ENCODE data around the gene GOLT1B. TPM values are rescaled to one million over a fixed set of nuclear protein-coding genes. Genes with fewer than 3 reads are reported as not detected.

Gene GOLT1B
- total and polyA plus RNA-seq, 9 donors: 13.6 to 29.6 (median 18.4) TPM

DNA sequence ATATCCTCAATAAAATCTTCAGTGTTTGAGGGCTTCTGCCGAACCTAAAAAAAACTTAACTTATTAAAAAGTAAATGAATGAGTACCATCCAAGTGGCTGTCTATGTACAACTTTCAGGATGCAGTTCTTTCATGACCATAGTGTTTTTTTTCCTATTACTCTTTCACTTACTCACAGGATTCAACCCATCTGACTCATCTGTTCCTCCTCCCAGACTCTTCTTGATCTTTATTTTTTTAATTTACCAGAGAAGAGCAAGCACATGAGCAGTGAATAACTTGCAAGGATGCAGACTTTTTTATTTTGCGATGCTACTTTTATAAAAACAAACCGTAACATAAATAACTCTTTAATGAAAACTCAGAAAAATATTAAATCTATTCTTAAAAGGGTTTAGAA lies 24.6 kb upstream of the GOLT1B start:
- Histone ChIP-seq H3K27ac (no peak overlapping the region), H3K36me3 (no peaks in the 10 kb centered on the region), H3K4me1 (ENCODE audit: insufficient read depth) (no peaks in the 10 kb centered on the region), H3K9me3 (no peaks in the 10 kb centered on the region), H3K4me3 (no peak overlapping the region), H3K27me3 (no peaks in the 10 kb centered on the region)
- WGBS, 3 donors: 92 to 95% (median 92%) methylated on average over 3 of the region's 3 CpGs
- TF ChIP-seq POLR2A (IDR thresholded peaks at IDR 0.05): no peak
- no peak for TF ChIP-seq EP300 (IDR thresholded peaks at IDR 0.05)
- TF ChIP-seq, protein P1, sequence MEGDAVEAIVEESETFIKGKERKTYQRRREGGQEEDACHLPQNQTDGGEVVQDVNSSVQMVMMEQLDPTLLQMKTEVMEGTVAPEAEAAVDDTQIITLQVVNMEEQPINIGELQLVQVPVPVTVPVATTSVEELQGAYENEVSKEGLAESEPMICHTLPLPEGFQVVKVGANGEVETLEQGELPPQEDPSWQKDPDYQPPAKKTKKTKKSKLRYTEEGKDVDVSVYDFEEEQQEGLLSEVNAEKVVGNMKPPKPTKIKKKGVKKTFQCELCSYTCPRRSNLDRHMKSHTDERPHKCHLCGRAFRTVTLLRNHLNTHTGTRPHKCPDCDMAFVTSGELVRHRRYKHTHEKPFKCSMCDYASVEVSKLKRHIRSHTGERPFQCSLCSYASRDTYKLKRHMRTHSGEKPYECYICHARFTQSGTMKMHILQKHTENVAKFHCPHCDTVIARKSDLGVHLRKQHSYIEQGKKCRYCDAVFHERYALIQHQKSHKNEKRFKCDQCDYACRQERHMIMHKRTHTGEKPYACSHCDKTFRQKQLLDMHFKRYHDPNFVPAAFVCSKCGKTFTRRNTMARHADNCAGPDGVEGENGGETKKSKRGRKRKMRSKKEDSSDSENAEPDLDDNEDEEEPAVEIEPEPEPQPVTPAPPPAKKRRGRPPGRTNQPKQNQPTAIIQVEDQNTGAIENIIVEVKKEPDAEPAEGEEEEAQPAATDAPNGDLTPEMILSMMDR (IDR thresholded peaks at IDR 0.05): no peak
- DNase-seq: no peak
- intact Hi-C loops (cut with DNase I): no loop called here

DNA sequence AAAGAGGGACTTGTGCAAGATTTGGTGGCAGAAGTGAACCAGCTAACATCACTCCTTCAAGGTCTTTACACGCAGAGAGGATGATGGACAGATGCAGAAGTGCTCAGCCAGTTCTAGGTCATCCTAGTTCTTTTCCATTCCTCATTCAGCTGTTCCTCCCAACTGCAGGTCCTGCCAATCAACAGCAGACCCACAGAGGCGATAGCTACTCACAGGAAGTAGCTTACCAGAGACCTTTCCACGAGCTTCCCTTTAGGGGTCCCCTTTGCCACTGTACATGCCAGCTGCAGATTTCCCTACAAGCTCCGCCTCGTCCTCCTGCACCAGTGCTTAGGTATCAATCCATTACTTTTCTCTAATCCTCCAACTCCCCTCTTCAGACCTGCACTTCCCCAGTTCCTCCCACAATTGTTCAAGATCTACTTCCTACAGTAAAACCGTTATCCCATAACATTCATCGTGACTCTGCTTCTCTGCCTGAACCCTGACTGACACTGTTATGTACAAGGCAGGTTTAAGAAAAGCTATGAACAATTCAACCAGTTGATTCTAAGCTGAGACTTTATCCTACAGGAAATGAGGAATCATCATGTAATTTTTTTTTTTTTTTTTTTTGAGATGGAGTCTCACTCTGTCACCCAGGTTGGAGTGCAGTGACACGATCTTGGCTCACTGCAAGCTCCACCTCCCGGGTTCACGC lies 22.7 kb upstream of the GOLT1B start:
- H3K27me3 ChIP-seq: no peaks in the 10 kb centered on the region
- no peaks in the 10 kb centered on the region for H3K36me3 ChIP-seq
- 91 to 93% (median 92%) methylated on average over 10 of the region's 10 CpGs for WGBS, 3 donors
- no peak for TF ChIP-seq EP300 (IDR thresholded peaks at IDR 0.05)
- no peak for TF ChIP-seq POLR2A (IDR thresholded peaks at IDR 0.05)
- TF ChIP-seq, protein P1 (IDR thresholded peaks at IDR 0.05): no peak
- H3K4me3 ChIP-seq: no peak overlapping the region
- intact Hi-C loops (cut with DNase I): no loop called here
- DNase-seq: no peak
- no peaks in the 10 kb centered on the region for H3K9me3 ChIP-seq
- H3K4me1 ChIP-seq (ENCODE audit: insufficient read depth): no peaks in the 10 kb centered on the region
- no peak overlapping the region for H3K27ac ChIP-seq

DNA sequence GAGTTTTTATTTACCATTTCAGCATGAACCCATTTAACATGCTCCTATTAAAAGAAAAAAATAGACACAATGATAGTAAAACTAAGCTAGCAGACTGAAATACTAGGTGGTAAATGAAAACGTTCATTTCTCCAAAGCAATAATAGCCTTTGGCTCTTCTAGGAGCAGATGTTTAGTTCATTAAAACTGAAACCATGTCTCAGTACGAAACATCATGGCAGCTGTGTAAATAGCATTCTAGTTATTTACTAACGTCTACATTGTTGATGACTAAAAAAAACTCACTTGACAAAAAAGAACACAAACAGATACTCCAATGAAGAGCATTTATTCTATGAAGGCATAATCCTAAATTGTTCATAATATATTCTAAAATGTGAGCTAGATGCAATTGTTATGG lies 18.1 kb upstream of the GOLT1B start:
- TF ChIP-seq, protein P1 (IDR thresholded peaks at IDR 0.05): no peak
- TF ChIP-seq POLR2A (IDR thresholded peaks at IDR 0.05): no peak
- TF ChIP-seq EP300 (IDR thresholded peaks at IDR 0.05): no peak
- DNase-seq: no peak
- WGBS, 3 donors: 79 to 82% (median 80%) methylated on average over 3 of the region's 3 CpGs
- Histone ChIP-seq H3K4me1 (ENCODE audit: insufficient read depth) (no peaks in the 10 kb centered on the region), H3K9me3 (no peaks in the 10 kb centered on the region), H3K4me3 (no peak overlapping the region), H3K27ac (no peak overlapping the region), H3K27me3 (no peaks in the 10 kb centered on the region), H3K36me3 (no peaks in the 10 kb centered on the region)
- intact Hi-C loops (cut with DNase I): no loop called here

DNA sequence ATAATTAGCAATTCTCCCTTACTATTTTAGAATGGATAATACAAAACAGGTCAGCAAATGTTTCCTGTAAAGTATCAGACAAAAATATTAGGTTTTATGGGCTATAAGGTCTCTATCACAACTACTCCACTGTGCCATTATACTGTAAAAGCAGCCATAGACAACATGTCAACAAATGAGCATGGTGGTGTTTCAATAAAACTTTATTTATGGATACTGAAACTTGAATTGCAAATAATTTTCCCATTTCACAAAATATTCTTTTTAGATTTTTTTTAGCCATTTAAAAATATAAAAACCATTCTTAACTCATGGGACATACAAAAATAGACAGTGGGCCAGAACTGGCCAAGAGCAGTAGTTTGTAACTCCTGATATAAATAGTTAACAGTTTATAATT lies 15.6 kb upstream of the GOLT1B start:
- no peaks in the 10 kb centered on the region for H3K4me1 ChIP-seq (ENCODE audit: insufficient read depth)
- H3K27ac ChIP-seq: no peak overlapping the region
- H3K9me3 ChIP-seq: no peaks in the 10 kb centered on the region
- intact Hi-C loops (cut with DNase I): no loop called here
- no peak for TF ChIP-seq POLR2A (IDR thresholded peaks at IDR 0.05)
- TF ChIP-seq, protein P1 (IDR thresholded peaks at IDR 0.05): no peak
- TF ChIP-seq EP300 (IDR thresholded peaks at IDR 0.05): no peak
- H3K4me3 ChIP-seq: no peak overlapping the region
- no peaks in the 10 kb centered on the region for H3K27me3 ChIP-seq
- DNase-seq: no peak
- H3K36me3 ChIP-seq: no peaks in the 10 kb centered on the region
